Measurements from ENCODE around the gene PRKCH.

- TF ChIP-seq, protein P1, sequence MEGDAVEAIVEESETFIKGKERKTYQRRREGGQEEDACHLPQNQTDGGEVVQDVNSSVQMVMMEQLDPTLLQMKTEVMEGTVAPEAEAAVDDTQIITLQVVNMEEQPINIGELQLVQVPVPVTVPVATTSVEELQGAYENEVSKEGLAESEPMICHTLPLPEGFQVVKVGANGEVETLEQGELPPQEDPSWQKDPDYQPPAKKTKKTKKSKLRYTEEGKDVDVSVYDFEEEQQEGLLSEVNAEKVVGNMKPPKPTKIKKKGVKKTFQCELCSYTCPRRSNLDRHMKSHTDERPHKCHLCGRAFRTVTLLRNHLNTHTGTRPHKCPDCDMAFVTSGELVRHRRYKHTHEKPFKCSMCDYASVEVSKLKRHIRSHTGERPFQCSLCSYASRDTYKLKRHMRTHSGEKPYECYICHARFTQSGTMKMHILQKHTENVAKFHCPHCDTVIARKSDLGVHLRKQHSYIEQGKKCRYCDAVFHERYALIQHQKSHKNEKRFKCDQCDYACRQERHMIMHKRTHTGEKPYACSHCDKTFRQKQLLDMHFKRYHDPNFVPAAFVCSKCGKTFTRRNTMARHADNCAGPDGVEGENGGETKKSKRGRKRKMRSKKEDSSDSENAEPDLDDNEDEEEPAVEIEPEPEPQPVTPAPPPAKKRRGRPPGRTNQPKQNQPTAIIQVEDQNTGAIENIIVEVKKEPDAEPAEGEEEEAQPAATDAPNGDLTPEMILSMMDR (IDR thresholded peaks at IDR 0.05), result no peak
- no peak for TF ChIP-seq POLR2A (IDR thresholded peaks at IDR 0.05)
These were observed 21.2 kb upstream of the PRKCH start for GRCh38 chr14:61300209-61300608.

Measured in esophagus squamous epithelium (tissue), 4 donors.